ENCODE data around the gene R3HDM2.

R3HDM2 gene

DNA sequence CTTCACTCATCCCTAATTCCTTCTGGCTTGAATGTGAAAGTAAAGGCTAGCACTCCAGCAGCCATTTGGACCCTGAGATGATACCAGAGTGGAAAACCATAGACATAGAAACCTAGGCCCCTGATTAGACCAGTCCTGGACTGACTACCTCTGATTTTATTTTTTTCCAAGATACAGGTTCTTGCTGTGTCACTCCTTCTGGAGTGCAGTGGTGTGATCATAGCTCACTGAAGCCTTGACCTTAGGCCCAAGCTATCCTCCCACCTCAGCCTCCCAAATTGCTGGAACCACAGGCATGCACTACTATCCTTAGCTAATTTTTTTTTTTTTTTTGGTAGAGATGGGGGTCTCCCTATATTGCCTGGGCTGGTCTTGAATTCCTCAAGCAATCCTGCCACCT lies 105.4 kb downstream of the R3HDM2 start:
- TF ChIP-seq FOXP2 (optimal IDR thresholded peaks at IDR 0.05; ENCODE audit: borderline replicate concordance, extremely low read depth, extremely low read length, insufficient read depth) (no peak), POLR2AphosphoS5 (IDR thresholded peaks at IDR 0.05; ENCODE audit: low read depth, low read length) (no peak), SIN3A (IDR thresholded peaks at IDR 0.05; ENCODE audit: borderline replicate concordance, insufficient read depth, low read length) (no peak), REST (IDR thresholded peaks at IDR 0.05; ENCODE audit: insufficient read depth in 1 of 2, low read depth in 2 of 2, low read length in 2 of 2) (no peak), TAF1 (IDR thresholded peaks at IDR 0.05; ENCODE audit: borderline replicate concordance, insufficient read depth, low read length) (no peak)

DNA sequence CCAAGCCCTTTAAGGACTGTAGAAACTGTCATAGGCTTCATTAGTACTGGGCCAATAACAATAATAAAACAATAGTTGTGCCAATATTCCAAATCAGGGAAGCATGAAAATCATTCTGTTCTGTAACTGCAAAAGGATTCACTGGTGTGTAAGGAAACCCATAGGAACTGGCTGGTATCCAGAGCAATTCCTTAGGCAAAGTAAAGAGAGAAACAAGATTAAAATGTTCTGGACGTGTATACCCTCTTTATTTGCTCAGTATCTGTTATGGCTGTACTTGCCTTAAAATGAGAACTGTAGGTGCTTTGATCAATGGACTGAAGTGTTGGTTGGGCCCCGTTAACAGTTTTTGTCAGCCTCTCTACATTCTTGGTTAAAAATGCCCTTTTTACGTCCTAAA lies 107.4 kb downstream of the R3HDM2 start:
- TF ChIP-seq FOXP2 (optimal IDR thresholded peaks at IDR 0.05; ENCODE audit: borderline replicate concordance, extremely low read depth, extremely low read length, insufficient read depth) = no peak
- TF ChIP-seq SIN3A (IDR thresholded peaks at IDR 0.05; ENCODE audit: borderline replicate concordance, insufficient read depth, low read length) = no peak
- no peak for TF ChIP-seq POLR2AphosphoS5 (IDR thresholded peaks at IDR 0.05; ENCODE audit: low read depth, low read length)
- no peak for TF ChIP-seq TAF1 (IDR thresholded peaks at IDR 0.05; ENCODE audit: borderline replicate concordance, insufficient read depth, low read length)
- TF ChIP-seq REST (IDR thresholded peaks at IDR 0.05; ENCODE audit: insufficient read depth in 1 of 2, low read depth in 2 of 2, low read length in 2 of 2) = no peak

DNA sequence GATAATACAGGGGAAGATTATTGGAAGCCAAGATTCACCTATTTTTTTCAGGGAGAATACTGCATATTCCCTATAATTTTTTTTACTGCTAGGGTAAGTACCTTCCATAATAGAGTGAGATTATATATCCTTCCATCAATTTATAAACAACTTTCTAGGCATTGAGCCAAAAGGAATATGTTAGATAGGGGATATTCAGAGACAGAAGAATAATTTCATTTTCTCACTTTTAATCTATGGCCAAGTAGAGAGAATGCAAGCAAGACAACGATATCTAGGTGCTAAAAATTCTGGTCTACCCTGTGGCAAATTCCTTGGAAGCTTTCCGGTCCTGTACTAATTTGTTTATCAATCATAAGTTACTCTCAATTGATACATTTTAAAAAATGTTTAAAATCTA lies 110.2 kb downstream of the R3HDM2 start:
- TF ChIP-seq REST (IDR thresholded peaks at IDR 0.05; ENCODE audit: insufficient read depth in 1 of 2, low read depth in 2 of 2, low read length in 2 of 2) = no peak
- TF ChIP-seq FOXP2 (optimal IDR thresholded peaks at IDR 0.05; ENCODE audit: borderline replicate concordance, extremely low read depth, extremely low read length, insufficient read depth) = no peak
- no peak for TF ChIP-seq POLR2AphosphoS5 (IDR thresholded peaks at IDR 0.05; ENCODE audit: low read depth, low read length)

GRCh38 chr12:57319678-57320469 lies 111.0 kb downstream of the R3HDM2 start:
- TF ChIP-seq SIN3A (IDR thresholded peaks at IDR 0.05; ENCODE audit: borderline replicate concordance, insufficient read depth, low read length) = no peak
- no peak for TF ChIP-seq FOXP2 (optimal IDR thresholded peaks at IDR 0.05; ENCODE audit: borderline replicate concordance, extremely low read depth, extremely low read length, insufficient read depth)
- TF ChIP-seq POLR2AphosphoS5 (IDR thresholded peaks at IDR 0.05; ENCODE audit: low read depth, low read length) = no peak
- TF ChIP-seq REST (IDR thresholded peaks at IDR 0.05; ENCODE audit: insufficient read depth in 1 of 2, low read depth in 2 of 2, low read length in 2 of 2) = no peak
- TF ChIP-seq TAF1 (IDR thresholded peaks at IDR 0.05; ENCODE audit: borderline replicate concordance, insufficient read depth, low read length) = no peak

All from PFSK-1 (cell line).